ENCODE data around the gene NOD2. TPM values are rescaled to one million over a fixed set of nuclear protein-coding genes. Genes with fewer than 3 reads are reported as not detected.

Gene NOD2
- total and polyA plus RNA-seq, 2 experiments from 2014 or later: not detected

DNA sequence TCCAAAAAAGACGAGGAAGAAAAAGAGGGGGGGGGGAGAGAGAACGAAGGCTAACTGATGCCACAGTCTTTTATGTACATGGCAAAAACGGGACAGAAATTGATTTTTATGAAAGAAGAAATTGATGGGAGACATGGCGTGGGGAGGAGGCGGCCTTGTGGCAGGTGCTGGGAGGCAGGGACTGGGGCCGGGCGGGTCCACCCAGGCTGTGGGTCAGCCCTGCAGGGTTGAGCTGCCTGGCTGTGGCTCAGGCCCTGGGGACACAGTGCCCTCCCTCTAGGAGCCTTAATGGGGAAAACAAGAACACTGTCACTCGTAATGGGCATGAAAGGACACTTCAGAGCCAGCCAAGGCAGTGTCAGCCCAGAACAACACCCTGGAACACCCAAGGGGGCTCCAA is 47.1 kb upstream of the NOD2 start:
- in situ Hi-C loops (cut with MboI): no loop called here
- no peak overlapping the region for H3K4me2 ChIP-seq (ENCODE audit: unreplicated experiment)
- H3K79me2 ChIP-seq (ENCODE audit: insufficient read depth): no peaks in the 10 kb centered on the region
- H3K9ac ChIP-seq: no peak overlapping the region
- no peaks in the 10 kb centered on the region for H4K20me1 ChIP-seq (ENCODE audit: insufficient read depth)
- H3F3A ChIP-seq (ENCODE audit: insufficient read depth): no peaks in the 10 kb centered on the region
- TF ChIP-seq EZH2phosphoT487 (IDR thresholded peaks at IDR 0.05; ENCODE audit: insufficient read depth, low read depth) (no peak), EZH2 (IDR thresholded peaks at IDR 0.05; ENCODE audit: insufficient read depth, poor library complexity, severe bottlenecking) (no peak)
- H3K27ac ChIP-seq: no peak overlapping the region
- WGBS, 2 experiments (ENCODE audit: low coverage in 1 of 2, low lambda C conversion rate in 2 of 2, missing lambda C conversion rate in 2 of 2): 56 to 59% methylated on average over 8 of the region's 8 CpGs
- H3K27me3 ChIP-seq (replicated peaks; ENCODE audit: insufficient read depth): peaks cover 4% of the 10 kb centered on the region; the same call in 1 of the 2 replicates
- DNase-seq: no peak
- no peak overlapping the region for H3K4me3 ChIP-seq
- H3K4me1 ChIP-seq (ENCODE audit: insufficient read depth): no peaks in the 10 kb centered on the region
- H3K9me2 ChIP-seq (ENCODE audit: insufficient read depth): no peaks in the 10 kb centered on the region
- H3K9me3 ChIP-seq (ENCODE audit: low read depth): no peaks in the 10 kb centered on the region
- H3K36me3 ChIP-seq (ENCODE audit: low read depth): no peaks in the 10 kb centered on the region
- no peak overlapping the region for H2AFZ ChIP-seq

DNA sequence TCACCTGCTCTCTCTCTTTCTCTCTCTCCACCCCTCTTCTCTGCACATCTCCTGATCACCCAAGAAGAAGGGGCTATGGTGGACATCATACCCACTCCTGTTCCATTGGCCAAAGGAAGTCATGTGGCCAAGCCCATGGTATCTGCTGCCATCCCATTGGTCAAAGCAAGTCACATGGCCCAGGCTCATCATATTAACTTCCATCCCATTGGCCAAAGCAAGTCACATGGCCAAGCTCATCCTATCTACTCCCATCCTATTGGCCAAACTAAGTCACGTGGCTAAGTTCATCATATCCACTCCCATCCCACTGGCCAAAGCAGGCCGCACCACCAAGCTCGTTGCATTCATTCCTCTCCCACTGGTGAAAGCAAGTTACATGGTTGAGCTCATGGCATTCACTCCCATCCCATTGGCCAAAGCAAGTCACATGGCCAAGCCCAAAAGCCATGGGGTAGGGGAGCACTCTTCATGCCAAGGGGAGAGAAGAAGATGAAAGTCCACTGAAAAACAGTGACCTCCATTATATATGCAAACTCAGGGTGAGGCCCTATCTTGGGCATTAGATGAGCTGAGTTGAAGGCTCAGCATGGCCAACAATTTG is 41.5 kb upstream of the NOD2 start:
- no peaks in the 10 kb centered on the region for H3K9me3 ChIP-seq (ENCODE audit: low read depth)
- no peaks in the 10 kb centered on the region for H3K27me3 ChIP-seq (replicated peaks; ENCODE audit: insufficient read depth)
- H3K36me3 ChIP-seq (ENCODE audit: low read depth): no peaks in the 10 kb centered on the region
- no peak overlapping the region for H3K27ac ChIP-seq
- TF ChIP-seq EZH2phosphoT487 (IDR thresholded peaks at IDR 0.05; ENCODE audit: insufficient read depth, low read depth) (no peak), EZH2 (IDR thresholded peaks at IDR 0.05; ENCODE audit: insufficient read depth, poor library complexity, severe bottlenecking) (no peak)
- no peaks in the 10 kb centered on the region for H3K4me1 ChIP-seq (ENCODE audit: insufficient read depth)
- no peak overlapping the region for H3K9ac ChIP-seq
- H3K4me2 ChIP-seq (ENCODE audit: unreplicated experiment): no peak overlapping the region
- in situ Hi-C loops (cut with MboI): no loop called here
- no peak overlapping the region for H2AFZ ChIP-seq
- WGBS, 2 experiments (ENCODE audit: low coverage in 1 of 2, low lambda C conversion rate in 2 of 2, missing lambda C conversion rate in 2 of 2): 77 to 79% methylated on average over 3 of the region's 3 CpGs
- no peak overlapping the region for H3K4me3 ChIP-seq
- H3K79me2 ChIP-seq (ENCODE audit: insufficient read depth): no peaks in the 10 kb centered on the region
- no peaks in the 10 kb centered on the region for H3K9me2 ChIP-seq (ENCODE audit: insufficient read depth)
- H3F3A ChIP-seq (ENCODE audit: insufficient read depth): no peaks in the 10 kb centered on the region
- no peaks in the 10 kb centered on the region for H4K20me1 ChIP-seq (ENCODE audit: insufficient read depth)
- DNase-seq: no peak

DNA sequence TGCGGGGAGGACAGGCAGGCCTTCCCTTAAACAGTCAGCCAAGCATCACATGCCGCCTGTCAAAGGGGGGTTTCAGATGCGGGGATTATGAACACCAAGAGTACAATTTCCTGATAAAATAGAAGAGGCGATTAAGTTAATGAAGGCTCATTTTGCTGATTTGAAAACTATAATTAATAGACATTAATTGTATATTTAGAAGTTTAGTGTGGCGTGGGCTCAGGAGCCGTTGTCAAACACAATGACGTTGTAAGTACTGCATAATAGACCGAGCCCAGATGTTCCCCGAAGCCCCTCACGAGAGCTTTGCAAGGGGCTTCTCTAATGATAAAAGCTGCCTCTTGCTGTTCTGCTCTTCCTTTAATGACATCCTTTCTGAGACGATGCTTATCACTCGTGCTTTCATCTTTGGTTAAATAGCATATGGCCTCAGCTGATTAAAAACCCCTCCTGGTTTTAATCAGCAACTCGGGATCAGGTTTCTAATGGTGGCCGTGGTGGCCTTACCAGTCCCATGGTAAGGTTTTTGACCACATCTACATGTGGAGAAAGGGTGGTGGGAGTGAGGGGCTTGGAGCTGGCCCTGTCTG is 40.5 kb upstream of the NOD2 start:
- TF ChIP-seq EZH2phosphoT487 (IDR thresholded peaks at IDR 0.05; ENCODE audit: insufficient read depth, low read depth) (no peak), EZH2 (IDR thresholded peaks at IDR 0.05; ENCODE audit: insufficient read depth, poor library complexity, severe bottlenecking) (no peak)
- H3K27me3 ChIP-seq (replicated peaks; ENCODE audit: insufficient read depth): no peaks in the 10 kb centered on the region
- H3F3A ChIP-seq (ENCODE audit: insufficient read depth): no peaks in the 10 kb centered on the region
- no peaks in the 10 kb centered on the region for H4K20me1 ChIP-seq (ENCODE audit: insufficient read depth)
- H3K9me2 ChIP-seq (ENCODE audit: insufficient read depth): no peaks in the 10 kb centered on the region
- no peak overlapping the region for H3K9ac ChIP-seq
- no peaks in the 10 kb centered on the region for H3K79me2 ChIP-seq (ENCODE audit: insufficient read depth)
- 32 to 33% methylated on average over 14 of the region's 14 CpGs for WGBS, 2 experiments (ENCODE audit: low coverage in 1 of 2, low lambda C conversion rate in 2 of 2, missing lambda C conversion rate in 2 of 2)
- no peak overlapping the region for H3K4me2 ChIP-seq (ENCODE audit: unreplicated experiment)
- no peak overlapping the region for H2AFZ ChIP-seq
- H3K4me1 ChIP-seq (ENCODE audit: insufficient read depth): no peaks in the 10 kb centered on the region
- in situ Hi-C loops (cut with MboI): no loop called here
- no peak overlapping the region for H3K27ac ChIP-seq
- H3K4me3 ChIP-seq: no peak overlapping the region
- DNase-seq: no peak
- no peaks in the 10 kb centered on the region for H3K9me3 ChIP-seq (ENCODE audit: low read depth)
- H3K36me3 ChIP-seq (ENCODE audit: low read depth): no peaks in the 10 kb centered on the region

DNA sequence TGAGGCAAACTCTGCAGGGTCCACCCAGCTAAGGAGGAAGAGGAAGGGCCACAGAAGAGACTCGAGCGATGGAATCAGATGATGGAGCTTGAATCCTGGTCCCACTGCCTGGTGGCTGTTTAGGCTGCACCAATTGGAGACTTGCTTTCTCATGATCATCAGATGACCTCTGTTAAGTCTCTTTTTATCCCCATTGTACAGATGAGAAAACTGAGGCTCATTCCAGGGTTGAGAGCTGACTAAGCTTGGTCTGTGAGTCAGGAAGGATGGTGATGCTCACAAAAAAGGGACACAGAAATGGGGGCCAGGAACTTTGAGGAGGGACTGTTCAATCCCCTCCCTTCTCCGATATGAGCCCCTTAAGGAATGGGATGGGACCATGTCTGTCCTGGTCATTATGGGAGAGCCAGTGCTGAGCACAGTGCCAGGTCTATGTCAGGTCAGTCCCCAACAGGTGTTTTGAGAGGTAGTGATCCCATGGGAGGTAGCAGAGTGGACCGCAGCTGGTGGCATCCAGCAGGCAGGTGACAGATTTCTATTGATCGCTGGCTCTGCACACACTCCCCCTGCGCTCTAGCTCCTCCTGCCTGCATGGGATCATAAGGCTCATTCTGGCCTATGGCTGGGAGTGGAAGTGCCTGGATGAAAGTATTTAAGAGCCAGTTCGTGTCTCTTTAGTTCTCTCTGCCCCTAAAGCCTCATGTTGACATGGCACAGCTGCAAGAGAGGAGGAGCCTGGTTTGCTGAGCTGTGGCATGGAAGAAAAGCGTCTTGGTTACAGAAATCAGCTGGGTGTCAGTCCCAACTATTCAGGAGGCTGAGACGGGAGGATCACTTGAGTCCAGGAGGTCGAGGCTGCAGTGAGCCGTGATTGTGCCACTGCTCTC is 39.5 kb upstream of the NOD2 start:
- H2AFZ ChIP-seq: no peak overlapping the region
- H3K27ac ChIP-seq: no peak overlapping the region
- no peaks in the 10 kb centered on the region for H3K9me2 ChIP-seq (ENCODE audit: insufficient read depth)
- H3K9me3 ChIP-seq (ENCODE audit: low read depth): no peaks in the 10 kb centered on the region
- WGBS, 2 experiments (ENCODE audit: low coverage in 1 of 2, low lambda C conversion rate in 2 of 2, missing lambda C conversion rate in 2 of 2): 68% methylated on average over 11 of the region's 11 CpGs
- H3K27me3 ChIP-seq (replicated peaks; ENCODE audit: insufficient read depth): no peaks in the 10 kb centered on the region
- H3K4me2 ChIP-seq (ENCODE audit: unreplicated experiment): no peak overlapping the region
- H3K4me1 ChIP-seq (ENCODE audit: insufficient read depth): no peaks in the 10 kb centered on the region
- H3F3A ChIP-seq (ENCODE audit: insufficient read depth): no peaks in the 10 kb centered on the region
- H3K9ac ChIP-seq: no peak overlapping the region
- TF ChIP-seq EZH2phosphoT487 (IDR thresholded peaks at IDR 0.05; ENCODE audit: insufficient read depth, low read depth): no peak
- TF ChIP-seq EZH2 (IDR thresholded peaks at IDR 0.05; ENCODE audit: insufficient read depth, poor library complexity, severe bottlenecking): no peak
- no peaks in the 10 kb centered on the region for H4K20me1 ChIP-seq (ENCODE audit: insufficient read depth)
- no peaks in the 10 kb centered on the region for H3K79me2 ChIP-seq (ENCODE audit: insufficient read depth)
- no peaks in the 10 kb centered on the region for H3K36me3 ChIP-seq (ENCODE audit: low read depth)
- in situ Hi-C loops (cut with MboI): no loop called here
- no peak overlapping the region for H3K4me3 ChIP-seq
- DNase-seq: no peak
